IMR-90 (cell line): ENCODE data around the gene TARDBP. TPM values are rescaled to one million over a fixed set of nuclear protein-coding genes. Genes with fewer than 3 reads are reported as not detected.

Experiments
- ATAC-seq: fragments of 200-7000 bp; cut with Tn5 transposase; 2 replicates; pipeline ENCODE4 v1.9.1; 2020; ENCODE audit warnings: low read depth, mild to moderate bottlenecking, moderate library complexity
- BruUV-seq: library from RNA; stranded (reverse); fragments of 400-500 nt; replicated peaks from 2 replicates; lab custom pipeline; 2021; lab: Mats Ljungman, UMichigan
- CTCF ChIA-PET: fragments of 300-600 bp; formaldehyde crosslinking; extraction: SDS; loops from one replicate; lab custom pipeline; 2021; ENCODE audit warnings: antibody characterized with exemption; lab: Yijun Ruan, JAX
- POLR2A ChIA-PET: fragments of 300-600 bp; sonication (Branson Sonifier 250); formaldehyde crosslinking; loops from one replicate; lab custom pipeline; 2022; ENCODE audit warnings: antibody characterized with exemption; ENCODE audit not compliant: unreplicated experiment; lab: Charles Lee
- DNase-seq: peaks from one replicate; pipeline ENCODE4 v3.0.0; 2013
- H2AFZ ChIP-seq: replicated peaks from 2 replicates; pipeline ENCODE3; 2013; ENCODE audit warnings: low read length, mild to moderate bottlenecking; ENCODE audit not compliant: poor library complexity
- H2AK5ac ChIP-seq: 2 replicates; pipeline ENCODE4 v1.6.1; 2013; ENCODE audit warnings: low read depth, low read length, inconsistent platforms
- H2AK9ac ChIP-seq: replicated peaks from 2 replicates; pipeline ENCODE3; 2013; ENCODE audit warnings: mild to moderate bottlenecking, low read depth, low read length, moderate library complexity; ENCODE audit not compliant: poor library complexity
- H2BK120ac ChIP-seq: 2 replicates; pipeline ENCODE4 v1.6.1; 2013; ENCODE audit warnings: low read depth, low read length, inconsistent platforms
- H2BK15ac ChIP-seq: 3 replicates; pipeline ENCODE4 v1.6.1; 2013; ENCODE audit warnings: low read depth, low read length, inconsistent platforms
- H2BK20ac ChIP-seq: 2 replicates; pipeline ENCODE4 v1.6.1; 2013; ENCODE audit warnings: low read depth, mild to moderate bottlenecking, inconsistent platforms, low read length, moderate library complexity
- H2BK5ac ChIP-seq: 2 replicates; pipeline ENCODE4 v1.6.1; 2013; ENCODE audit warnings: mild to moderate bottlenecking, low read depth, low read length, inconsistent platforms; ENCODE audit not compliant: poor library complexity, severe bottlenecking
- H3K14ac ChIP-seq: replicated peaks from 2 replicates; pipeline ENCODE4 v1.6.1; 2013; ENCODE audit warnings: low read depth, low read length, inconsistent platforms
- H3K18ac ChIP-seq: 2 replicates; pipeline ENCODE4 v1.6.1; 2013; ENCODE audit warnings: low read depth, low read length, control low read depth
- H3K23ac ChIP-seq: 2 replicates; pipeline ENCODE4 v1.6.1; 2013; ENCODE audit warnings: low read depth, low read length, inconsistent platforms
- H3K27ac ChIP-seq: 2 replicates; pipeline ENCODE4 v1.5.1; 2013; ENCODE audit warnings: mild to moderate bottlenecking, control low read depth, low read length; ENCODE audit not compliant: insufficient read depth
- H3K27me3 ChIP-seq: 2 replicates; pipeline ENCODE4 v1.6.1; 2013; ENCODE audit warnings: low read length; ENCODE audit not compliant: control insufficient read depth, insufficient read depth
- H3K36me3 ChIP-seq: 2 replicates; pipeline ENCODE4 v1.6.1; 2013; ENCODE audit warnings: low read length, mixed read lengths; ENCODE audit not compliant: control insufficient read depth, insufficient read depth
- H3K4ac ChIP-seq: 2 replicates; pipeline ENCODE4 v1.6.1; 2013; ENCODE audit warnings: low read depth, low read length, inconsistent platforms
- H3K4me1 ChIP-seq: 2 replicates; pipeline ENCODE4 v1.6.1; 2013; ENCODE audit warnings: low read length, mixed read lengths; ENCODE audit not compliant: control insufficient read depth, insufficient read depth
- H3K4me2 ChIP-seq: 2 replicates; pipeline ENCODE4 v1.6.1; 2013; ENCODE audit warnings: low read depth, mild to moderate bottlenecking, control low read depth, low read length, moderate library complexity
- H3K4me3 ChIP-seq: 2 replicates; pipeline ENCODE4 v1.5.1; 2013; ENCODE audit warnings: low read depth, mild to moderate bottlenecking, control low read depth, low read length, moderate library complexity; ENCODE audit not compliant: insufficient read depth
- H3K56ac ChIP-seq: 2 replicates; pipeline ENCODE4 v1.6.1; 2013; ENCODE audit warnings: low read length, inconsistent platforms; ENCODE audit not compliant: insufficient read depth; ENCODE audit errors: extremely low read depth
- H3K79me1 ChIP-seq, 2 experiments: 2 replicates each; pipeline ENCODE4 v1.6.1; 2013; ENCODE audit warnings: low read length in 2 of 2, inconsistent platforms in 1 of 2, low read depth in 1 of 2
- H3K9ac ChIP-seq: 2 replicates; pipeline ENCODE4 v1.6.1; 2013; ENCODE audit warnings: low read depth, low read length, control low read depth
- H3K9me1 ChIP-seq: 2 replicates; pipeline ENCODE4 v1.6.1; 2013; ENCODE audit warnings: low read length, inconsistent platforms; ENCODE audit not compliant: insufficient read depth
- H3K9me3 ChIP-seq: 2 replicates; pipeline ENCODE4 v1.6.1; 2013; ENCODE audit warnings: low read length; ENCODE audit not compliant: control insufficient read depth, insufficient read depth
- H4K20me1 ChIP-seq: 2 replicates; pipeline ENCODE4 v1.6.1; 2013; ENCODE audit warnings: low read length, inconsistent platforms; ENCODE audit not compliant: insufficient read depth
- H4K5ac ChIP-seq: 2 replicates; pipeline ENCODE4 v1.6.1; 2013; ENCODE audit warnings: mild to moderate bottlenecking, low read depth, low read length, control low read depth
- H4K8ac ChIP-seq, 2 experiments: 2 replicates each; pipeline ENCODE4 v1.6.1; 2013; ENCODE audit warnings: low read depth in 2 of 2, low read length in 2 of 2, control low read depth in 1 of 2, inconsistent platforms in 1 of 2
- H4K91ac ChIP-seq: 2 replicates; pipeline ENCODE4 v1.6.1; 2013; ENCODE audit warnings: low read depth, low read length, inconsistent platforms; ENCODE audit not compliant: insufficient read depth
- BHLHE40 ChIP-seq: fragments of 150-350 bp; IDR thresholded peaks from 2 replicates; pipeline ENCODE4 v1.6.1; 2016; ENCODE audit warnings: mild to moderate bottlenecking, low read depth, low read length
- FOS ChIP-seq: fragments of 150-350 bp; IDR thresholded peaks from 2 replicates; pipeline ENCODE4 v1.6.1; 2016; ENCODE audit warnings: low read depth, low read length
- RFX5 ChIP-seq: IDR thresholded peaks from 2 replicates; pipeline ENCODE4 v1.8.0; 2012; ENCODE audit warnings: low read depth, mild to moderate bottlenecking, low read length, moderate library complexity
- USF2 ChIP-seq: fragments of 150-350 bp; IDR thresholded peaks from 2 replicates; pipeline ENCODE4 v1.6.1; 2017; ENCODE audit warnings: mild to moderate bottlenecking, antibody characterized with exemption, low read length, low read depth
- WGBS, 2 experiments: methylation state at CpG; one replicate each; pipeline versions ENCODE4 v1.1.5 to v1.1.7; 2013; ENCODE audit warnings: missing lambda C conversion rate in 2 of 2; ENCODE audit not compliant: insufficient read length in 1 of 2; ENCODE audit errors: extremely low coverage in 2 of 2; 5-methylcytosine and 5-hydroxymethylcytosine counted together
- dilution Hi-C: fragments of 300-500 bp; cut with HindIII; formaldehyde crosslinking; loops from one replicate; pipeline ENCODE4 v1.14.3; 2018; ENCODE audit warnings: low sequenced_read_pairs; ENCODE audit not compliant: unreplicated experiment
- in situ Hi-C: fragments of 300-500 bp; cut with MboI; formaldehyde crosslinking; loops from 3 replicates; pipeline ENCODE4 v1.14.3; 2019; ENCODE audit warnings: low sequenced_read_pairs, inconsistent platforms, mixed read lengths
- intact Hi-C: fragments of 100-400 bp; cut with micrococcal nuclease; formaldehyde crosslinking; loops from 2 replicates; pipeline ENCODE4 v1.10.0; 2022
- polyA plus RNA-seq, 3 experiments: library from polyadenylated mRNA; depleted of rRNA; stranded (reverse); fragments of >200 nt; gene quantifications; 2 replicates each; pipeline ENCODE4 v1.2.3, GENCODE V29; 2012; ENCODE audit warnings: low replicate concordance in 1 of 3
- total RNA-seq: library from RNA; depleted of rRNA; stranded (reverse); fragments of >200 nt; gene quantifications from 2 replicates; pipeline ENCODE4 v1.2.3, GENCODE V29; 2012

Gene TARDBP
- total and polyA plus RNA-seq, 2 of the 4 experiments (the other 2 are of a cell fraction): 36.7 to 161 TPM

GRCh38 chr1:11045428-11046269 lies 33.2 kb downstream of the TARDBP start (continued):
- TF ChIP-seq USF2: no peak

GRCh38 chr1:11046270-11046566 lies 33.8 kb downstream of the TARDBP start:
- no peak for DNase-seq
- no peak overlapping the region for H2AFZ ChIP-seq
- H3K14ac ChIP-seq: no peak overlapping the region
- no peak for TF ChIP-seq FOS
- TF ChIP-seq BHLHE40: no peak
- TF ChIP-seq RFX5: no peak
- no peak overlapping the region for H3K4me2 ChIP-seq
- H2BK20ac ChIP-seq: no peak overlapping the region
- intact Hi-C loops (no loop called here), in situ Hi-C loops (no loop called here), dilution Hi-C loops (no loop called here)
- no peak overlapping the region for H4K5ac ChIP-seq
- no peaks in the 10 kb centered on the region for H3K36me3 ChIP-seq
- WGBS, 2 experiments: 90% methylated on average over 2 of the region's 8 CpGs; no CpG with 5 or more reads in 1 of the 2 experiments
- ATAC-seq: no peak
- POLR2A ChIA-PET: no interaction called here
- CTCF ChIA-PET: interaction anchor here (0.8 kb wide), 1 partner anchor 9 kb away, joined by 3 read pairs; no protein-coding TSS in a partner anchor
- H3K9ac ChIP-seq: no peak overlapping the region
- no peaks in the 10 kb centered on the region; the same call in 1 of the 2 replicates for H3K27me3 ChIP-seq
- H2AK5ac ChIP-seq: no peak overlapping the region
- no peak overlapping the region for H4K91ac ChIP-seq
- H3K79me1 ChIP-seq: no peaks in the 10 kb centered on the region
- H3K56ac ChIP-seq: no peak overlapping the region
- H3K4me3 ChIP-seq: no peak overlapping the region
- no TSS peak for BruUV-seq
- H2BK120ac ChIP-seq: no peak overlapping the region
- no peaks in the 10 kb centered on the region for H3K9me3 ChIP-seq
- no peak overlapping the region for H2BK5ac ChIP-seq
- no peak overlapping the region for H3K18ac ChIP-seq
- H3K4ac ChIP-seq: no peak overlapping the region
- no peak overlapping the region for H4K8ac ChIP-seq
- no peaks in the 10 kb centered on the region for H4K20me1 ChIP-seq
- H2BK15ac ChIP-seq: no peak overlapping the region
- no peak overlapping the region for H3K23ac ChIP-seq
- no peak overlapping the region for H3K27ac ChIP-seq
- H3K9me1 ChIP-seq: no peaks in the 10 kb centered on the region
- H3K4me1 ChIP-seq: no peaks in the 10 kb centered on the region
- no peak overlapping the region for H2AK9ac ChIP-seq
